Kidney tubule cell (primary cell): ENCODE measurements around the gene ENOSF1.
"Not testable (repeated sequence)": the region's sequence is repeated elsewhere in the genome, so short reads cannot be mapped to it uniquely, and the experiment has no call there.

Experiments
- DNase-seq: peaks from one replicate; pipeline ENCODE4 v3.0.0-alpha.2; 2018; ENCODE audit warnings: low spot score

The ENOSF1 gene

DNA sequence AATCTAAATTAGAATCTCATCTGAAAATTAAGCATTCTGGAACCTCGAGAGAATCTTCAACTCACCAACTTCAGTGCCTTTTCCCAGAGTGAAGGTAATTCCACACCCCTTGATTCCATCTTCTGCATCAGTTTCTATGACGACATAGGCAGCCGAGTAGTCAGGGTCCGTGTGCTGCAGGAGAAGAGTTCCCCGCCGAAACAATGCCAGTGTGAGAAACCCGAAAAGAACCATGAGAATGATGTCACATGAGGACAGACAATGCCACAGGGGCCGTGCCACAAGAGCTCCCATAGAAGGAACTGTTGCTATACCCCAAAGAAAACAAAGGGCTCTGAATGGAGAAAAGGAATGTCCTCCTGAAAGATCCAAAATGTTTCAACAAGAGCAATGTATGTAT is 6.0 kb downstream of the ENOSF1 start:
- no peak for DNase-seq

DNA sequence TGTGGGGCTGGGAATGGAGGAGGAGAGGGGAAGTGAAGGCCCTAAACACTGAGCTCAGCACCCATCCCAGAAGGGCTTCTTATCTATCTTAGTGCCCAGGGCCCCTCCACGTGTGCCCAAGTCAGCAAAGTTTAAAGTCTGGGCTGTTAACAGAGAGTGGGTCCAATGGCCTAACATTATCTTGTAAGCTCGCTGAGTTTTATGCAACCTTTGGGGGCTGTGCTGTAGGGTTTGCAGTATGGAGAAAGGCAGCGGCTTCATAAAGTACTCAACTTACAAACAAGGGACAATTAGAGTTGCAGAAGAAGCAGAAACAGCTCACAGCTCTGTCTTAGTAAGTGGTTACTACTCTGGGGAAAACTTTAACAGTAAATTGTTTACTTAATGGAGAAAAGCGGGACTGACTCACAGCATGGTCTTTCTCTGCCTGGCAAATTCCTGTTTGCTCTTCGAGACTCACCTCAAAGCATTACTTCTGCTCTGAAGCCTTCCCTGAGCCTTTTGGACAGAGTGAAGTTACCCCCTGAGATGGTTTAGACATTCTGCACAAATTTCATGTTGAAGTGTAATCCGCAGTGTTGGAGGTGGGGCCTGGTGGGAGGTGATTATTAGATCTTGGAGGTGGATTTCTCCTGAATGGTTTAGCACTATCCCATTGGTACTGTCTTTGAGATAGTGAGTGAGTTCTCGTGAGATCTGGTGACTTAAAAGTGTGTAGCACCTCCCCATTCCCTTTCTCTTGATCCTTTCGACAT is 9.0 kb downstream of the ENOSF1 start:
- DNase-seq = peak; percentile 91

DNA sequence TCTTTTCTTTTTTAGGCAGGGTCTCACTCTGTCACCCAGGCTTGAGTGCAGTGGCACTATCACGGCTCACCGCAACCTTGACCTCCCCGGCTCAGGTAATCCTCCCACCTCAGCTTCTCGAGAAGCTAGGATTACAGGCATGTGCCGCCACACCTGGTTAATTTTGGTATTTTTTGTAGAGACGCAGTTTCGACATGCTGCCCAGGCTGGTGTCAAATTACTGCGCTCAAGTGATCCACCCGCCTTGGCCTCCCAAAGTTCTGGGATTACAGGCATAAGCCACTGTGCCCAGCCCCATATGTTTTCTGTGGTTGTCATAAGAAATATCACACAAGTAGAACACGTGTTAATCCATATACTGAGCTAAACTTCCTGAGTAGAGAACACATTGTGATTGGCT is 14.6 kb downstream of the ENOSF1 start:
- DNase-seq = peak; percentile 53

GRCh38 chr18:697012-697411 is 15.4 kb downstream of the ENOSF1 start:
- DNase-seq = no peak

DNA sequence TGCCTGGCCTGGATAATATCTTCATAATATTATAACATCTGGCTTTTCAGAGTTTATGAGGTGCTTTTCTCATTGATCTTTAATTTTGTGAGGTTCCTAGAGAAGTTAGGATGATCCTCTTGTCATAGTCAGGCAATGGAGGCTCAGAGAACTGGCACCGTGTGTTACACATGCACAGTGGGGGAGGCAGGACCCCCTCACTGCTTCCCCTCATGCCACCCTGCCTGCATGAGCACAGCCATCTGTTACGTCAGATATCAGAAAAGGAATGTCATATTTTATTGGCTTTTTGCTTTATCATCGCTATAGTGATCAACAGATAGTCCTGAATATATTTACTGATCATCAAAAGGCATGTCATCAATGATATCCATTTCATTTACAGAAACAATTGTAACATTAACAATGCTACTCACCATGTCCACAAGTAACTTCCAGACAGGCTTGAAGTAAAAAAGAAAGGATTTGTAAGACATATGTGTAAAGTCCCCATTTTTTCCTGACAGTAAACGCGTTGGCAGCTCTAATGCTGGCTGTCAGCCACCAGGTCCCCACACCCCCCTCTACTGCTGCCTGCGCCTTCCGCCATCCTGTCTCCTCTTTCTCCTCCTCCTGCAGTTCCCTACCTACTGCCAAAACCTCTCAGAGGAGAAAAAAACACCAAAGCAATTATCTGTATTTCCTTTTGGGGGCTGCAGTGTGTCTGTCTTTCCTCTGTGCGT is 18.8 kb downstream of the ENOSF1 start:
- no peak for DNase-seq

GRCh38 chr18:692824-693223 is 19.6 kb downstream of the ENOSF1 start:
- no peak for DNase-seq

GRCh38 chr18:688323-688722 is 24.1 kb downstream of the ENOSF1 start:
- no peak for DNase-seq

DNA sequence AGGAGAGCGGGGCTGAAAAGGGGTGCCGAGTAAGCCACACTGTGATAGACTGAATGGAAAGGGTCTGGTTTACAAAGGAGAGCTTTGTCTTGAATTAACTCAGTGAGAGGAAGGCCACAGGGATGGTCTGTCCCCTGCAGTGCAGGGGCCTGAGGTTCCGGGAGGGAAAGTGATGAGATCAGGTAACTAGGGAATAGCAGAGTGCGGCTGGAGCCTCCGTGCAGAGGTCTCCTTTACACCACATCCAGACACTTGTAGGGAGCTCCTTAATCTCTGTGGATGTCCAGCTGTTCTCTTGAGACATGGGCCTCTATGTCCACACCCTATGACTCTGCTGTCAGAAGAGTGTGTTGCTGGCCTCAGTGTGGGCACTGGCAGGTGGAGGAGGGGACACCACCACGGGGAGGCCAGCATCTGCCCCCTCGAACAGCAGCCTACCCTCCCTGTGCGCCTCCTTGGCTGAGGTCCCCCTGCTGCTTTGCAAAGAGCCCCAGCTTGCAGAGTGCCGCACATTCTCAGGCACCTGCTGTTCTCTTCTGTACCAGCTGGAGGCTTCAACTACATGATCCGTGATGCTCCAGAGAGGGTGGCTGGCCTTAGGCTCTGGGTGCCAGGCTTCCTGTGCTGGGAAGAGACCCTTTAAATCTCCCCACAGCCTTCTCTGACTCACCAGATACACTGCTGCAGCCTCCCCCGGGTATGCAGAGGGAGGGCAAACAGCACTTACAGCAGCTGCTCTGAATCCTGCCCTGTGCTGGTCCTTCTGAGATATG is 25.9 kb downstream of the ENOSF1 start:
- no peak for DNase-seq

DNA sequence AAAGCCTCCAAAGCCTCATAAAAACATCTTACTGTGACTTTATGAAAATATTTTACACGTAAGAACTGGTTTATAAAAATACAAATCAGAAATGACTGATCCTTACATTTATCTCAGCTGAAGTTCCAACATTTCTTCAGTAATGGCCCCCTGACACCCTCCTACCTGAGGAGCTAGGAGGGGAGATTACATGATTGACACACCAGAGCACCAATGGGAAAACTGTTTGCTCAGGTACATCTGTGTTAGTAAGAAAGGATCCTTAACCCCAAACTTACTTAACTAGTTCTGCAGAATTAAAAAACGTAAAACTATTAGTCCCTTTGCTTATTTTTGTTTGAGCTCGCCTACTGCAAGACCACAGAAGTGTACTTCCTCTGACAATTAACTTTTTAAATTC is 27.0 kb downstream of the ENOSF1 start:
- no peak for DNase-seq

GRCh38 chr18:683531-683930 is 28.9 kb downstream of the ENOSF1 start:
- no peak for DNase-seq

- DNase-seq = no peak
These were observed 29.6 kb downstream of the ENOSF1 start for GRCh38 chr18:682833-683232.

GRCh38 chr18:682416-682815 is 30.0 kb downstream of the ENOSF1 start:
- DNase-seq = not testable (repeated sequence)

DNA sequence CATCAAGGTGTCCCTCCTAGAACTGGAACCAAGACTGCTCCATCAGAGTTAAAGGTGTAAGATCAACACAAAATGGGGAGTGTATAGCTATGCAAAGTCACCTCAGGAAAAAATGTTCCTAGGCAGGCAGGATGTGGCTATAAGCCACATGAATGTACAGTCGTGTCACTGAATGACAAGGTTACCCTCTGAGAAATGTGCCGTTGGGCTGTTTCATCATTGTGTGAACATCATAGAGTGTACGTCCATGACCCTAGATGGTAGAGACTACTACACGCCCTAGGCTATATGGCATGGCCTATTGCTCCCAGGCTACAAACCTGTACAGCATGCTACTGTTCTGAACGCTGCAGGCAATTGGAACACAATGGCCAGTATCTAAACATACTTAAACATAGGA is 30.4 kb downstream of the ENOSF1 start:
- DNase-seq = no peak

DNA sequence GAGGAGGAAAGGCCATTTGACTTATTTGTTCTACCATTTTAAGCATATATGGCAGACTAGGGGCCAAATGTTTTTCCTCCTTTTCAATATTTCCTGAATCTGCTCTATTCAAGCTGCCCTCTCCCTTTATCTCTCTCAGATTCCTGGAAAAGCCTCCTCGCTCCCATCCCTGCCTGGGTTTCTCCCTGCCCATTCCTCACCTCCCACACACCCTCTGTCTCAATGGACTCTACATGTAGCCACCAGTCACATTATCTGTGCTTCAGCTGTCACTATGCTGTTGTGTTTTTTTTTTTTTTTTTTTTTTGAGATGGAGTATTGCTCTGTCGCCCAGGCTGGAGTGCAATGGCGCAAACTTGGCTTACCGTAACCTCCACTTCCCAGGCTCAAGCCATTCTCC is 32.0 kb downstream of the ENOSF1 start:
- DNase-seq = no peak

GRCh38 chr18:679516-679915 is 32.9 kb downstream of the ENOSF1 start:
- DNase-seq = no peak

DNA sequence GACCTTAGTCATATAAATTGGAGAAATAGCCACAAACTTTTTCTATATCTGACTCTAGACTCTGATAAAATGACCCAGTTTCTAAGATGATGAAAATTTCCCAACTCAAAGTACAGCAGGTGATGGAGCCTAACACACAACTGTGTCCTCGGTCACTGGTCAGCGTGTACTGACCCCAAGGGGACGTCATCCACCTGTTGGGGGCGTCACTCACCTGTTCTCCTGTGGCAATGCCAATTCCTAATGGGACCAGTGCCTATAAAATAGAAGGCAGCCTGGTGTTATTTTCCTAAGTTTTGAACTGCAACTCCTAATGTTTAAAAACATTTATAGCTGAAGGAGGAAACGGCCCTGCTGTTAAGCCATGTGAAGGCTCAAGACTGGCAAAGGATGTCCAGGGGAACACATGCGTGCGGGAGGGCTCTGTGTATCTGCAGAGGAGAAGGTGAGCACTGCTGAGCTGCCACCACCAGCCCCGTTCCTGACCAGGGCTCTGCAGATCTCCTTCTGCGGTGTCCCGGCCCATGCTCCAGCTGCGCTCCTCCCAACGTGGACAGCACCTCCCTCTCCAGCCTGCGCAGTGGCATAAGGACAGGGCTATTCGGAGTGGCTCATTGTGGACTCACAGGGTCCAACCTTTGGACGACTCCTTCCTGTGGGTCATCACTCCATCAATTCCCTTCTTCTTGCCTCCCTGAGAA is 33.8 kb downstream of the ENOSF1 start:
- DNase-seq = no peak

DNA sequence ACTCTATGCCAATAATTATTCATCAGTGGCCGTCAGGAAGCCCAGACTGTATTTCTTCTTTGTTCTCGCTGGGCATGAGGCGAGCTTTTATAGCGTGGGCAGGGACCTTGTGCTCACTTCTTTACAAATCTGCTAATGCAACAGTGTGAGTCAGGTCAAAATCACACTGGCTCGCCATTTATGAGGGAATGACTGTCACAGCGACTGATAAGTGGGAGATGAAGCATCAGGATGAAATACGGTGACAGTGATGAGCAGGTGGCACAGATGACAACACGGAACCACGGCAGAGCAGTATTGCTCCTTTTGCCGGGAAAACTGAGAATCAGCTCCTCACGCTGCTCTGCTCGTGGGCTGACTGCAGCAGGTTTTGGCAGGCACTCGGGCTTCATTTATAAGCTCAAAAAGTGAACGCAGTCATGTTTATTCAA is 34.5 kb downstream of the ENOSF1 start:
- no peak for DNase-seq

- no peak for DNase-seq
These were observed 35.3 kb downstream of the ENOSF1 start for GRCh38 chr18:677145-677544.

DNA sequence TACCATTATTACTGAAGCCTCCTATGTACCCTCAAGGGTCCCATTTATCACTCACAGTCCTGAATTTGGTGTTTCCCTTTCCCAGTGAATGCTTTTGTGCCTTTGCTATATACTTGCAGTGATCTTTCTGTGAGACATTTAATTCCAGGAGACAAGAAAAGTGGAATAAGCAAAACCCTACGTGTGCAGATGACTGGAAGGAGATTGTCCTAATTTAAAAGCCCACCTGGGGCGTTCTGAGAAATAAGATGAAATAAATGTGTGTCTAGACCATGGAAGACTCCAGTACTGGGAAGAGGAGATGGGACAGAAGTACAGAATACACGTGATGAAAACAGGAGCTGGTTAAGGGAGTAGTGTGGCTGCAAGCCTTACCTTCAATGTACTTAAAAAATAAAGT is 35.7 kb downstream of the ENOSF1 start:
- no peak for DNase-seq

DNA sequence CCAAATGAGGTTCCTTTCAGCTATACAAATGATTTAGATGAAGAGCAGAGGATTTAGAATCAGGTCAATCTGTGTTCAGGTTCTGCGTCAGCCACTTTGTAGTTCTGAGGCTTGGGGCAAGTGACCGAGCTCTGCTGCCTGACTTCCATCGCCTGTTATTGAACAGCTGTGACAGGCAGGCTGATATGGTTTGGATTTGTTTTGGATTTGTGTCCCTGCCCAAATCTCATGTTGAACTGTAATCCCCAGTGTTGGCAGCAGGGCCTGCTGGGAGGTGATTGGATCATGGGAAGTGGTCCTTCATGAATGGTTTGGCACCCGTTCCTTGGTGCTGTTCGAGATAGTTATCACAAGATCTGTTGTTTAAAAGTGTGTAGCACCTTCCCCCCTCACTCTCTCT is 36.4 kb downstream of the ENOSF1 start:
- DNase-seq = no peak

- DNase-seq = no peak
These were observed 37.1 kb downstream of the ENOSF1 start for GRCh38 chr18:675307-675706.

- no peak for DNase-seq
These were observed 38.7 kb downstream of the ENOSF1 start for GRCh38 chr18:673769-674168.
